Astrocyte (in vitro differentiated cells and primary cell): ENCODE data around the gene IQCC. TPM values are rescaled to one million over a fixed set of nuclear protein-coding genes. Genes with fewer than 3 reads are reported as not detected.

Experiments used
- DNase-seq: peaks from one replicate; pipeline ENCODE4 v3.0.0-alpha.2; 2010; ENCODE audit warnings: low read depth
- FAIRE-seq: peaks from 2 replicates; lab custom pipeline; 2011; peaks lifted over from hg19 to GRCh38; lab: Jason Lieb, UNC
- H2AFZ ChIP-seq: 2 replicates; pipeline ENCODE4 v1.6.0; 2012; ENCODE audit warnings: low read depth, low read length, inconsistent platforms
- H3K27ac ChIP-seq: 2 replicates; pipeline ENCODE4 v1.5.1; 2011; ENCODE audit warnings: low read depth, low read length, inconsistent platforms
- H3K27me3 ChIP-seq: 2 replicates; pipeline ENCODE4 v1.6.0; 2011; ENCODE audit warnings: low read length, inconsistent platforms; ENCODE audit not compliant: insufficient read depth
- H3K36me3 ChIP-seq: 2 replicates; pipeline ENCODE4 v1.5.1; 2011; ENCODE audit warnings: low read length, inconsistent platforms; ENCODE audit not compliant: insufficient read depth
- H3K4me1 ChIP-seq: 2 replicates; pipeline ENCODE4 v1.5.1; 2011; ENCODE audit warnings: low read length, inconsistent platforms; ENCODE audit not compliant: insufficient read depth
- H3K4me2 ChIP-seq: 2 replicates; pipeline ENCODE4 v1.6.0; 2012; ENCODE audit warnings: low read length, inconsistent platforms
- H3K4me3 ChIP-seq: 2 replicates; pipeline ENCODE4 v1.5.1; 2011; ENCODE audit warnings: low read depth, mild to moderate bottlenecking, low read length, inconsistent platforms; ENCODE audit not compliant: insufficient read depth
- H3K79me2 ChIP-seq: 2 replicates; pipeline ENCODE4 v1.6.0; 2012; ENCODE audit warnings: mild to moderate bottlenecking, low read length, inconsistent platforms; ENCODE audit not compliant: insufficient read depth
- H3K9ac ChIP-seq: 2 replicates; pipeline ENCODE4 v1.6.0; 2012; ENCODE audit warnings: mild to moderate bottlenecking, low read length, inconsistent platforms
- H3K9me3 ChIP-seq: 2 replicates; pipeline ENCODE4 v1.5.1; 2012; ENCODE audit warnings: low read depth, mild to moderate bottlenecking, low read length, inconsistent platforms; ENCODE audit not compliant: insufficient read depth
- H4K20me1 ChIP-seq: 2 replicates; pipeline ENCODE4 v1.6.0; 2012; ENCODE audit warnings: low read length, inconsistent platforms; ENCODE audit not compliant: insufficient read depth
- H3K27ac Mint-ChIP-seq: one replicate; pipeline ENCODE4 v1.8.0; 2021; ENCODE audit warnings: mild to moderate bottlenecking, mixed read lengths; ENCODE audit not compliant: unreplicated experiment
- H3K27me3 Mint-ChIP-seq: one replicate; pipeline ENCODE4 v1.8.0; 2021; ENCODE audit warnings: low read depth, mixed read lengths; ENCODE audit not compliant: unreplicated experiment
- H3K36me3 Mint-ChIP-seq: one replicate; pipeline ENCODE4 v1.8.0; 2021; ENCODE audit warnings: low read depth, mixed read lengths; ENCODE audit not compliant: unreplicated experiment
- H3K4me1 Mint-ChIP-seq: one replicate; pipeline ENCODE4 v1.8.0; 2021; ENCODE audit warnings: low read depth, mixed read lengths; ENCODE audit not compliant: unreplicated experiment
- H3K4me3 Mint-ChIP-seq: one replicate; pipeline ENCODE4 v1.8.0; 2021; ENCODE audit warnings: mild to moderate bottlenecking, moderate library complexity, mixed read lengths; ENCODE audit not compliant: unreplicated experiment
- H3K9me3 Mint-ChIP-seq: one replicate; pipeline ENCODE4 v1.8.0; 2021; ENCODE audit warnings: mild to moderate bottlenecking, mixed read lengths; ENCODE audit not compliant: unreplicated experiment
- EZH2 ChIP-seq: IDR thresholded peaks from 2 replicates; pipeline ENCODE4 v1.6.1; 2012; ENCODE audit warnings: mild to moderate bottlenecking, low read length, inconsistent platforms; ENCODE audit not compliant: insufficient read depth
- total RNA-seq: library from RNA; stranded (reverse); gene quantifications from 2 replicates; pipeline ENCODE4 v1.2.1, GENCODE V29; 2021
- TF ChIP-seq, protein P1 (sequence below): IDR thresholded peaks from 2 replicates; pipeline ENCODE4 v1.5.1; 2011; ENCODE audit warnings: low read depth, mild to moderate bottlenecking, inconsistent platforms, low read length, moderate library complexity; ENCODE audit not compliant: insufficient read depth

IQCC gene
- total RNA-seq, 1 donor from 2014 or later, result 1.0 TPM

DNA sequence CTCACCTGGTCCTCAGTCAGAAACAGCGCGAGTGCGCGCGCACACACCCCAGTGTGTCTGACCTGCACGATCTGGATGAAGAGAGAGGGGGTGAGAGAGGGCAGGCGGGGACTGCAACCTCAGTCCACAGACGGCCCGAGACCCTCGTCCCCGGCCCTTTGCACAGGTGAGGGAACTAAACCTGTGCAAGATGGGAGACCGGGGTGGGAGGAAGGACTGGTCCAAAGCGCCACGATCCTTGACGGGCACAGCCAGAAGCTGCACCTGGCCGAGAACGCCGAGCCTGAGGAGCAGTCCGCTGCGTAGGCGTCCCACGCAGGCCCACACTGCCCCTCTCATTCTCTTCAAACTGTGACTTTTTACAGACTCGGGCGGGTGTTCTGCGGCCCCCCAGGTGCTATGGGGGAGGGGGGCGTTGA lies 519 bp upstream of the IQCC start:
- H3K27ac ChIP-seq, result peak overlapping the region; percentile 55
- H2AFZ ChIP-seq, result peak overlapping the region; percentile 85

DNA sequence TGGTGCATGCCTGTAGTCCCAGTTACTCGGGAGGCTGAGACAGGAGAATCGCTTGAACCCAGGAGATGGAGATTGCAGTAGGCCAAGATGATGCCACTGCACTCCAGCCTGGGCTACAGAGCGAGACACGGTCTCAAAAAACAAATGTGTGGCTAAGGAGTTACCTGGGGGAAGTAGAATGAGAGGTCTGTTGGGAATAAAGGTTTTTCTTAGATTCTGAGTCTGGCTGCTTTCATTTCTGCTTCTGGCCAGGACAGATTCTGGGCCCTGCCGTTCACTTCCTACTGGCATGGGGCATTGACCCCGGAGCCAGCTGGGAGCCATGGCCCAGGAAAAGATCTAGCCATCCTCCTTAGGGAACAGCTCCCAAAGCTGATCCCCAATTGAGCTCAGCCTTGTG lies 3.0 kb downstream of the IQCC start:
- H3K4me1 ChIP-seq, result no peaks in the 10 kb centered on the region
- H3K36me3 ChIP-seq, result peaks cover 3% of the 10 kb centered on the region
- no peak overlapping the region for H3K4me3 ChIP-seq
- H3K79me2 ChIP-seq, result peaks cover 6% of the 10 kb centered on the region
- no peaks in the 10 kb centered on the region for H3K9me3 ChIP-seq
- H2AFZ ChIP-seq, result no peak overlapping the region
- H3K27me3 ChIP-seq, result no peaks in the 10 kb centered on the region
- no peak overlapping the region for H3K9ac ChIP-seq
- H3K27ac Mint-ChIP-seq, result no peak overlapping the region
- FAIRE-seq (no peak), DNase-seq (no peak)
- H3K4me2 ChIP-seq, result no peak overlapping the region
- H3K9me3 Mint-ChIP-seq, result no peaks in the 10 kb centered on the region
- peaks cover 2% of the 10 kb centered on the region for H3K36me3 Mint-ChIP-seq
- H3K27ac ChIP-seq, result no peak overlapping the region
- H3K27me3 Mint-ChIP-seq, result no peaks in the 10 kb centered on the region
- H3K4me3 Mint-ChIP-seq, result no peak overlapping the region
- H4K20me1 ChIP-seq, result no peaks in the 10 kb centered on the region
- no peak for TF ChIP-seq EZH2
- TF ChIP-seq, protein P1, sequence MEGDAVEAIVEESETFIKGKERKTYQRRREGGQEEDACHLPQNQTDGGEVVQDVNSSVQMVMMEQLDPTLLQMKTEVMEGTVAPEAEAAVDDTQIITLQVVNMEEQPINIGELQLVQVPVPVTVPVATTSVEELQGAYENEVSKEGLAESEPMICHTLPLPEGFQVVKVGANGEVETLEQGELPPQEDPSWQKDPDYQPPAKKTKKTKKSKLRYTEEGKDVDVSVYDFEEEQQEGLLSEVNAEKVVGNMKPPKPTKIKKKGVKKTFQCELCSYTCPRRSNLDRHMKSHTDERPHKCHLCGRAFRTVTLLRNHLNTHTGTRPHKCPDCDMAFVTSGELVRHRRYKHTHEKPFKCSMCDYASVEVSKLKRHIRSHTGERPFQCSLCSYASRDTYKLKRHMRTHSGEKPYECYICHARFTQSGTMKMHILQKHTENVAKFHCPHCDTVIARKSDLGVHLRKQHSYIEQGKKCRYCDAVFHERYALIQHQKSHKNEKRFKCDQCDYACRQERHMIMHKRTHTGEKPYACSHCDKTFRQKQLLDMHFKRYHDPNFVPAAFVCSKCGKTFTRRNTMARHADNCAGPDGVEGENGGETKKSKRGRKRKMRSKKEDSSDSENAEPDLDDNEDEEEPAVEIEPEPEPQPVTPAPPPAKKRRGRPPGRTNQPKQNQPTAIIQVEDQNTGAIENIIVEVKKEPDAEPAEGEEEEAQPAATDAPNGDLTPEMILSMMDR, result no peak
- no peaks in the 10 kb centered on the region for H3K4me1 Mint-ChIP-seq

More for the DNA sequence above, 519 bp upstream of the IQCC start:
- Histone ChIP-seq H3K27me3 (no peaks in the 10 kb centered on the region), H3K4me1 (peaks cover 16% of the 10 kb centered on the region), H3K36me3 (no peaks in the 10 kb centered on the region), H3K79me2 (peaks cover 6% of the 10 kb centered on the region), H3K4me2 (peak overlapping the region; percentile 95), H3K4me3 (peak overlapping the region; percentile 70), H3K9ac (peak overlapping the region; percentile 91), H3K9me3 (no peaks in the 10 kb centered on the region), H4K20me1 (no peaks in the 10 kb centered on the region)
- H3K27ac Mint-ChIP-seq, result no peak overlapping the region
- H3K36me3 Mint-ChIP-seq, result peaks cover 2% of the 10 kb centered on the region
- no peak for FAIRE-seq
- H3K4me1 Mint-ChIP-seq, result peaks cover 10% of the 10 kb centered on the region
- no peak for DNase-seq
- H3K27me3 Mint-ChIP-seq, result no peaks in the 10 kb centered on the region
- no peak for TF ChIP-seq EZH2
- TF ChIP-seq, protein P1, result no peak
- no peaks in the 10 kb centered on the region for H3K9me3 Mint-ChIP-seq
- peak overlapping the region; percentile 85 for H3K4me3 Mint-ChIP-seq

DNA sequence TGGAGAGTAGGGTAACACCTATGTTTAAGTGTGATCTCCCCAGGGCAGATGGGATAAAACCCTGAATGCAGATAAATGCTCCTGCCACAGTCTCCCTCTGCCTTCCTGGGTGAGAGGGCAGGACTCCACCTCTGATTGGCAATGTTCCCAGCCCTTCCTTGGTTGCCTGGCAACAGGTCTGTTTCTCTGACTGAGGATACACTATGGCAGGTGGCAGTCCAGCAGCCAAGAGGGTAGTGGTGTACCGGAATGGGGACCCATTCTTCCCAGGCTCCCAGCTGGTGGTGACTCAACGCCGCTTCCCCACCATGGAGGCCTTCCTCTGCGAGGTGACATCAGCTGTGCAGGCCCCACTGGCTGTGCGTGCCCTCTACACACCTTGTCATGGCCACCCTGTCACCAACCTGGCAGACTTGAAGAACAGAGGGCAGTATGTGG lies 3.4 kb downstream of the IQCC start, which contains the start of gene DCDC2B:
DCDC2B (plus strand) TSS at position 199 of the 438 bp plus-strand sequence; CDS start at position 204, 5 bp downstream.
- Histone ChIP-seq H3K79me2 (peaks cover 6% of the 10 kb centered on the region), H3K4me3 (no peak within 1 kb of the TSS), H4K20me1 (no peaks in the 10 kb centered on the region), H3K36me3 (peaks cover 3% of the 10 kb centered on the region), H3K4me2 (no peak within 1 kb of the TSS), H2AFZ (no peak within 1 kb of the TSS), H3K27me3 (no peaks in the 10 kb centered on the region), H3K27ac (no peak within 1 kb of the TSS), H3K9ac (no peak within 1 kb of the TSS), H3K4me1 (no peaks in the 10 kb centered on the region), H3K9me3 (no peaks in the 10 kb centered on the region)
- H3K4me3 Mint-ChIP-seq, result no peak within 1 kb of the TSS
- no peaks in the 10 kb centered on the region for H3K27me3 Mint-ChIP-seq
- FAIRE-seq (no peak), DNase-seq (no peak)
- H3K27ac Mint-ChIP-seq, result no peak within 1 kb of the TSS
- peaks cover 2% of the 10 kb centered on the region for H3K36me3 Mint-ChIP-seq
- H3K9me3 Mint-ChIP-seq, result no peaks in the 10 kb centered on the region
- TF ChIP-seq, protein P1, result no peak
- no peak for TF ChIP-seq EZH2
- H3K4me1 Mint-ChIP-seq, result no peaks in the 10 kb centered on the region
